IMR-90 (cell line): ENCODE measurements around the gene ZBTB38. TPM values are rescaled to one million over a fixed set of nuclear protein-coding genes. Genes with fewer than 3 reads are reported as not detected.

Experiments
- ATAC-seq: fragments of 200-7000 bp; cut with Tn5 transposase; 2 replicates; pipeline ENCODE4 v1.9.1; 2020; ENCODE audit warnings: low read depth, mild to moderate bottlenecking, moderate library complexity
- BruUV-seq: library from RNA; stranded (reverse); fragments of 400-500 nt; replicated peaks from 2 replicates; lab custom pipeline; 2021; lab: Mats Ljungman, UMichigan
- CTCF ChIA-PET: fragments of 300-600 bp; formaldehyde crosslinking; extraction: SDS; loops from one replicate; lab custom pipeline; 2021; ENCODE audit warnings: antibody characterized with exemption; lab: Yijun Ruan, JAX
- POLR2A ChIA-PET: fragments of 300-600 bp; sonication (Branson Sonifier 250); formaldehyde crosslinking; loops from one replicate; lab custom pipeline; 2022; ENCODE audit warnings: antibody characterized with exemption; ENCODE audit not compliant: unreplicated experiment; lab: Charles Lee
- DNase-seq: peaks from one replicate; pipeline ENCODE4 v3.0.0; 2013
- H2AFZ ChIP-seq: replicated peaks from 2 replicates; pipeline ENCODE3; 2013; ENCODE audit warnings: low read length, mild to moderate bottlenecking; ENCODE audit not compliant: poor library complexity
- H2AK5ac ChIP-seq: 2 replicates; pipeline ENCODE4 v1.6.1; 2013; ENCODE audit warnings: low read depth, low read length, inconsistent platforms
- H2AK9ac ChIP-seq: replicated peaks from 2 replicates; pipeline ENCODE3; 2013; ENCODE audit warnings: mild to moderate bottlenecking, low read depth, low read length, moderate library complexity; ENCODE audit not compliant: poor library complexity
- H2BK120ac ChIP-seq: 2 replicates; pipeline ENCODE4 v1.6.1; 2013; ENCODE audit warnings: low read depth, low read length, inconsistent platforms
- H2BK15ac ChIP-seq: 3 replicates; pipeline ENCODE4 v1.6.1; 2013; ENCODE audit warnings: low read depth, low read length, inconsistent platforms
- H2BK20ac ChIP-seq: 2 replicates; pipeline ENCODE4 v1.6.1; 2013; ENCODE audit warnings: low read depth, mild to moderate bottlenecking, inconsistent platforms, low read length, moderate library complexity
- H2BK5ac ChIP-seq: 2 replicates; pipeline ENCODE4 v1.6.1; 2013; ENCODE audit warnings: mild to moderate bottlenecking, low read depth, low read length, inconsistent platforms; ENCODE audit not compliant: poor library complexity, severe bottlenecking
- H3K14ac ChIP-seq: replicated peaks from 2 replicates; pipeline ENCODE4 v1.6.1; 2013; ENCODE audit warnings: low read depth, low read length, inconsistent platforms
- H3K18ac ChIP-seq: 2 replicates; pipeline ENCODE4 v1.6.1; 2013; ENCODE audit warnings: low read depth, low read length, control low read depth
- H3K23ac ChIP-seq: 2 replicates; pipeline ENCODE4 v1.6.1; 2013; ENCODE audit warnings: low read depth, low read length, inconsistent platforms
- H3K27ac ChIP-seq: 2 replicates; pipeline ENCODE4 v1.5.1; 2013; ENCODE audit warnings: mild to moderate bottlenecking, control low read depth, low read length; ENCODE audit not compliant: insufficient read depth
- H3K27me3 ChIP-seq: 2 replicates; pipeline ENCODE4 v1.6.1; 2013; ENCODE audit warnings: low read length; ENCODE audit not compliant: control insufficient read depth, insufficient read depth
- H3K36me3 ChIP-seq: 2 replicates; pipeline ENCODE4 v1.6.1; 2013; ENCODE audit warnings: low read length, mixed read lengths; ENCODE audit not compliant: control insufficient read depth, insufficient read depth
- H3K4ac ChIP-seq: 2 replicates; pipeline ENCODE4 v1.6.1; 2013; ENCODE audit warnings: low read depth, low read length, inconsistent platforms
- H3K4me1 ChIP-seq: 2 replicates; pipeline ENCODE4 v1.6.1; 2013; ENCODE audit warnings: low read length, mixed read lengths; ENCODE audit not compliant: control insufficient read depth, insufficient read depth
- H3K4me2 ChIP-seq: 2 replicates; pipeline ENCODE4 v1.6.1; 2013; ENCODE audit warnings: low read depth, mild to moderate bottlenecking, control low read depth, low read length, moderate library complexity
- H3K4me3 ChIP-seq: 2 replicates; pipeline ENCODE4 v1.5.1; 2013; ENCODE audit warnings: low read depth, mild to moderate bottlenecking, control low read depth, low read length, moderate library complexity; ENCODE audit not compliant: insufficient read depth
- H3K56ac ChIP-seq: 2 replicates; pipeline ENCODE4 v1.6.1; 2013; ENCODE audit warnings: low read length, inconsistent platforms; ENCODE audit not compliant: insufficient read depth; ENCODE audit errors: extremely low read depth
- H3K79me1 ChIP-seq, 2 experiments: 2 replicates each; pipeline ENCODE4 v1.6.1; 2013; ENCODE audit warnings: low read length in 2 of 2, inconsistent platforms in 1 of 2, low read depth in 1 of 2
- H3K9ac ChIP-seq: 2 replicates; pipeline ENCODE4 v1.6.1; 2013; ENCODE audit warnings: low read depth, low read length, control low read depth
- H3K9me1 ChIP-seq: 2 replicates; pipeline ENCODE4 v1.6.1; 2013; ENCODE audit warnings: low read length, inconsistent platforms; ENCODE audit not compliant: insufficient read depth
- H3K9me3 ChIP-seq: 2 replicates; pipeline ENCODE4 v1.6.1; 2013; ENCODE audit warnings: low read length; ENCODE audit not compliant: control insufficient read depth, insufficient read depth
- H4K20me1 ChIP-seq: 2 replicates; pipeline ENCODE4 v1.6.1; 2013; ENCODE audit warnings: low read length, inconsistent platforms; ENCODE audit not compliant: insufficient read depth
- H4K5ac ChIP-seq: 2 replicates; pipeline ENCODE4 v1.6.1; 2013; ENCODE audit warnings: mild to moderate bottlenecking, low read depth, low read length, control low read depth
- H4K8ac ChIP-seq, 2 experiments: 2 replicates each; pipeline ENCODE4 v1.6.1; 2013; ENCODE audit warnings: low read depth in 2 of 2, low read length in 2 of 2, control low read depth in 1 of 2, inconsistent platforms in 1 of 2
- H4K91ac ChIP-seq: 2 replicates; pipeline ENCODE4 v1.6.1; 2013; ENCODE audit warnings: low read depth, low read length, inconsistent platforms; ENCODE audit not compliant: insufficient read depth
- BHLHE40 ChIP-seq: fragments of 150-350 bp; IDR thresholded peaks from 2 replicates; pipeline ENCODE4 v1.6.1; 2016; ENCODE audit warnings: mild to moderate bottlenecking, low read depth, low read length
- CEBPB ChIP-seq: IDR thresholded peaks from 2 replicates; pipeline ENCODE4 v1.6.1; 2012; ENCODE audit warnings: low read depth, low read length, improper control_type of control experiment
- CHD1 ChIP-seq: IDR thresholded peaks from 2 replicates; pipeline ENCODE4 v1.6.1; 2012; ENCODE audit warnings: low read depth, low read length, improper control_type of control experiment
- CTCF ChIP-seq: conservative IDR thresholded peaks from 2 replicates; pipeline ENCODE4 v1.5.1; 2012; ENCODE audit warnings: mild to moderate bottlenecking, low read depth, low read length, improper control_type of control experiment
- ELK1 ChIP-seq: fragments of 150-350 bp; IDR thresholded peaks from 2 replicates; pipeline ENCODE4 v1.6.1; 2016; ENCODE audit warnings: low read depth, mild to moderate bottlenecking, low read length, moderate library complexity, borderline replicate concordance
- FOS ChIP-seq: fragments of 150-350 bp; IDR thresholded peaks from 2 replicates; pipeline ENCODE4 v1.6.1; 2016; ENCODE audit warnings: low read depth, low read length
- MAZ ChIP-seq: IDR thresholded peaks from 2 replicates; pipeline ENCODE4 v1.6.1; 2012; ENCODE audit warnings: low read depth, mild to moderate bottlenecking, low read length, improper control_type of control experiment, moderate library complexity, borderline replicate concordance
- MXI1 ChIP-seq: IDR thresholded peaks from 2 replicates; pipeline ENCODE4 v1.6.1; 2012; ENCODE audit warnings: low read depth, mild to moderate bottlenecking, low read length, moderate library complexity, borderline replicate concordance
- RFX5 ChIP-seq: IDR thresholded peaks from 2 replicates; pipeline ENCODE4 v1.8.0; 2012; ENCODE audit warnings: low read depth, mild to moderate bottlenecking, low read length, moderate library complexity
- USF2 ChIP-seq: fragments of 150-350 bp; IDR thresholded peaks from 2 replicates; pipeline ENCODE4 v1.6.1; 2017; ENCODE audit warnings: mild to moderate bottlenecking, antibody characterized with exemption, low read length, low read depth
- WGBS, 2 experiments: methylation state at CpG; one replicate each; pipeline versions ENCODE4 v1.1.5 to v1.1.7; 2013; ENCODE audit warnings: missing lambda C conversion rate in 2 of 2; ENCODE audit not compliant: insufficient read length in 1 of 2; ENCODE audit errors: extremely low coverage in 2 of 2; 5-methylcytosine and 5-hydroxymethylcytosine counted together
- dilution Hi-C: fragments of 300-500 bp; cut with HindIII; formaldehyde crosslinking; loops from one replicate; pipeline ENCODE4 v1.14.3; 2018; ENCODE audit warnings: low sequenced_read_pairs; ENCODE audit not compliant: unreplicated experiment
- in situ Hi-C: fragments of 300-500 bp; cut with MboI; formaldehyde crosslinking; loops from 3 replicates; pipeline ENCODE4 v1.14.3; 2019; ENCODE audit warnings: low sequenced_read_pairs, inconsistent platforms, mixed read lengths
- intact Hi-C: fragments of 100-400 bp; cut with micrococcal nuclease; formaldehyde crosslinking; loops from 2 replicates; pipeline ENCODE4 v1.10.0; 2022
- polyA plus RNA-seq, 3 experiments: library from polyadenylated mRNA; depleted of rRNA; stranded (reverse); fragments of >200 nt; gene quantifications; 2 replicates each; pipeline ENCODE4 v1.2.3, GENCODE V29; 2012; ENCODE audit warnings: low replicate concordance in 1 of 3
- total RNA-seq: library from RNA; depleted of rRNA; stranded (reverse); fragments of >200 nt; gene quantifications from 2 replicates; pipeline ENCODE4 v1.2.3, GENCODE V29; 2012

ZBTB38 gene
- total and polyA plus RNA-seq, 2 of the 4 experiments (the other 2 are of a cell fraction): 44.9 to 274 TPM

GRCh38 chr3:141413801-141414689 lies 45.7 kb downstream of the ZBTB38 start:
- BruUV-seq: no TSS peak
- Histone ChIP-seq H3K9me3 (no peaks in the 10 kb centered on the region), H3K27ac (peak overlapping the region; percentile 86), H2BK120ac (peak overlapping the region; percentile 89), H2AFZ (peak overlapping the region; percentile 27), H3K14ac (peak overlapping the region; percentile 96), H3K56ac (peak overlapping the region; percentile 14; the same call in 1 of the 2 replicates), H2BK5ac (peak overlapping the region; percentile 99), H3K9ac (peak overlapping the region; percentile 28; the same call in 1 of the 2 replicates), H3K79me1 (peaks cover 55 to 81% of the 10 kb centered on the region in 2 experiments), H4K91ac (peak overlapping the region; percentile 97), H4K8ac (peak overlapping the region; percentile 64 to 98), H4K20me1 (no peaks in the 10 kb centered on the region), H2BK15ac (peak overlapping the region; percentile 97), H3K23ac (peak overlapping the region; percentile 91), H3K18ac (peak overlapping the region; percentile 97), H3K9me1 (peaks cover 41% of the 10 kb centered on the region), H3K4me3 (no peak overlapping the region), H4K5ac (peak overlapping the region; percentile 97), H2AK9ac (peak overlapping the region; percentile 21), H3K27me3 (no peaks in the 10 kb centered on the region), H3K36me3 (peaks cover 60% of the 10 kb centered on the region), H2AK5ac (peak overlapping the region; percentile 99), H3K4ac (peak overlapping the region; percentile 99), H3K4me2 (no peak overlapping the region), H3K4me1 (peaks cover 36% of the 10 kb centered on the region), H2BK20ac (peak overlapping the region; percentile 90)
- dilution Hi-C loops (no loop called here), in situ Hi-C loops (no loop called here), intact Hi-C loops (loop anchor here (2.0 kb wide), 1 partner anchor 35 kb away; no protein-coding TSS in a partner anchor)
- ChIA-PET POLR2A (interaction anchor here (0.6 to 1.8 kb wide), 3 partner anchors 9 to 48 kb away, joined by 3 to 6 read pairs (median 3); no protein-coding TSS in a partner anchor), CTCF (no interaction called here)
- no peak for DNase-seq
- TF ChIP-seq CTCF: no peak
- TF ChIP-seq CHD1: no peak
- no peak for TF ChIP-seq ELK1
- TF ChIP-seq FOS: no peak
- TF ChIP-seq BHLHE40: no peak
- no peak for TF ChIP-seq RFX5
- TF ChIP-seq CEBPB: no peak
- no peak for TF ChIP-seq MAZ
- TF ChIP-seq MXI1: no peak
- TF ChIP-seq USF2: no peak
- ATAC-seq: no peak
- 96% methylated on average over 4 of the region's 11 CpGs; no CpG with 5 or more reads in 1 of the 2 experiments for WGBS, 2 experiments
